H1 (cell line): ENCODE data around the gene BIVM. TPM values are rescaled to one million over a fixed set of nuclear protein-coding genes. Genes with fewer than 3 reads are reported as not detected.

ENCODE experiments used
- CTCF ChIA-PET: fragments of 300-600 bp; sonication (Branson Sonifier 250); formaldehyde crosslinking; loops from one replicate; lab custom pipeline; 2021; ENCODE audit not compliant: partially characterized antibody; lab: Charles Lee
- POLR2A ChIA-PET: fragments of 300-600 bp; sonication (Branson Sonifier 250); formaldehyde crosslinking; loops from one replicate; lab custom pipeline; 2021; ENCODE audit warnings: inconsistent platforms; ENCODE audit not compliant: partially characterized antibody; lab: Charles Lee
- DNase-seq, 2 experiments: peaks; one replicate each; pipeline versions ENCODE4 v3.0.0 to v3.0.0-alpha.2; 2010 to 2022; ENCODE audit warnings: low spot score in 2 of 2, low read depth in 1 of 2, mixed read lengths in 1 of 2
- FAIRE-seq: peaks from 2 replicates; lab custom pipeline; 2011; peaks lifted over from hg19 to GRCh38; lab: Jason Lieb, UNC
- H2AFZ ChIP-seq: 2 replicates; pipeline ENCODE4 v1.8.1; 2012; ENCODE audit warnings: low read length, inconsistent platforms
- H2AK5ac ChIP-seq: 2 replicates; pipeline ENCODE4 v1.6.1; 2013; ENCODE audit warnings: low read depth, low read length
- H2BK120ac ChIP-seq: replicated peaks from 2 replicates; pipeline ENCODE3; 2013; ENCODE audit warnings: low read depth, low read length, inconsistent platforms
- H2BK12ac ChIP-seq: 2 replicates; pipeline ENCODE4 v1.6.1; 2013; ENCODE audit warnings: low read depth, low read length
- H2BK15ac ChIP-seq: 2 replicates; pipeline ENCODE4 v1.6.1; 2013; ENCODE audit warnings: low read length
- H2BK20ac ChIP-seq: 2 replicates; pipeline ENCODE4 v1.6.1; 2013; ENCODE audit warnings: low read length
- H2BK5ac ChIP-seq: 2 replicates; pipeline ENCODE4 v1.6.1; 2013; ENCODE audit warnings: low read depth, low read length
- H3K14ac ChIP-seq: 2 replicates; pipeline ENCODE4 v1.6.1; 2013; ENCODE audit warnings: inconsistent platforms; ENCODE audit not compliant: insufficient read length
- H3K18ac ChIP-seq: 2 replicates; pipeline ENCODE4 v1.6.1; 2013; ENCODE audit warnings: low read length; ENCODE audit errors: extremely low read depth
- H3K23ac ChIP-seq: 2 replicates; pipeline ENCODE4 v1.6.1; 2013; ENCODE audit warnings: inconsistent platforms; ENCODE audit not compliant: insufficient read length
- H3K23me2 ChIP-seq: 2 replicates; pipeline ENCODE4 v1.6.1; 2013; ENCODE audit warnings: low read depth, low read length
- H3K27ac ChIP-seq: 2 replicates; pipeline ENCODE4 v1.6.1; 2011; ENCODE audit warnings: low read depth, low read length, inconsistent platforms
- H3K27me3 ChIP-seq, 4 experiments: replicated peaks in 1 of 4; 1 replicate in 1 of 4; 2 replicates in 3 of 4; pipeline versions ENCODE4 v1.6.1 to v1.8.1; 2011 to 2013; ENCODE audit warnings: low read length in 3 of 4, mild to moderate bottlenecking in 3 of 4, inconsistent platforms in 2 of 4, mixed read lengths in 2 of 4, moderate library complexity in 1 of 4; ENCODE audit not compliant: control insufficient read depth in 3 of 4, insufficient read depth in 3 of 4; ENCODE audit errors: extremely low read depth in 1 of 4
- H3K36me3 ChIP-seq, 4 experiments: 2 replicates each; pipeline versions ENCODE4 v1.6.1 to v1.8.1; 2011 to 2013; ENCODE audit warnings: mild to moderate bottlenecking in 4 of 4, low read length in 3 of 4, moderate library complexity in 2 of 4, control low read depth in 1 of 4, inconsistent platforms in 1 of 4; ENCODE audit not compliant: insufficient read depth in 4 of 4, control insufficient read depth in 2 of 4
- H3K4ac ChIP-seq: replicated peaks from 2 replicates; pipeline ENCODE3; 2013; ENCODE audit warnings: low read length, low read depth, mixed read lengths, inconsistent platforms; ENCODE audit not compliant: insufficient read length
- H3K4me1 ChIP-seq, 4 experiments: replicated peaks in 1 of 4; 1 replicate in 1 of 4; 2 replicates in 3 of 4; pipeline versions ENCODE4 v1.6.1 to v1.8.1; 2011 to 2013; ENCODE audit warnings: low read length in 3 of 4, inconsistent platforms in 2 of 4, mixed read lengths in 1 of 4; ENCODE audit not compliant: insufficient read depth in 4 of 4, control insufficient read depth in 3 of 4
- H3K4me2 ChIP-seq, 2 experiments: 2 replicates each; pipeline versions ENCODE4 v1.6.1 to v1.8.1; 2011 to 2013; ENCODE audit warnings: low read depth in 2 of 2, low read length in 2 of 2, control low read depth in 1 of 2, inconsistent platforms in 1 of 2, mild to moderate bottlenecking in 1 of 2; ENCODE audit not compliant: insufficient read depth in 1 of 2
- H3K4me3 ChIP-seq, 4 experiments: fragments of 200-600, 300-600 bp in 1 of 4; sonication (generic), shearing (Covaris generic), sonication (Bioruptor Twin) in 1 of 4; 2 replicates each; pipeline versions ENCODE4 v1.5.1 to v1.8.1; 2011 to 2016; ENCODE audit warnings: low read length in 4 of 4, low read depth in 3 of 4, control low read depth in 2 of 4, inconsistent platforms in 2 of 4, mild to moderate bottlenecking in 2 of 4, mixed read lengths in 1 of 4, moderate library complexity in 1 of 4; ENCODE audit not compliant: insufficient read depth in 2 of 4; ENCODE audit errors: extremely low read depth in 1 of 4
- H3K56ac ChIP-seq: replicated peaks from 2 replicates; pipeline ENCODE3; 2013; ENCODE audit warnings: low read depth, mild to moderate bottlenecking, mixed read lengths, low read length, inconsistent platforms; ENCODE audit not compliant: insufficient read length
- H3K79me1 ChIP-seq: 2 replicates; pipeline ENCODE4 v1.6.1; 2013; ENCODE audit warnings: low read depth, low read length, control low read depth
- H3K79me2 ChIP-seq, 2 experiments: 2 replicates each; pipeline versions ENCODE4 v1.6.1 to v1.8.1; 2012 to 2013; ENCODE audit warnings: low read length in 2 of 2, mild to moderate bottlenecking in 2 of 2, inconsistent platforms in 1 of 2; ENCODE audit not compliant: insufficient read depth in 2 of 2, control insufficient read depth in 1 of 2
- H3K9ac ChIP-seq, 4 experiments: replicated peaks in 1 of 4; 1 replicate in 1 of 4; 2 replicates in 3 of 4; pipeline versions ENCODE4 v1.6.1 to v1.8.1; 2011 to 2013; ENCODE audit warnings: low read depth in 3 of 4, low read length in 3 of 4, control low read depth in 2 of 4, mild to moderate bottlenecking in 2 of 4, moderate library complexity in 2 of 4, inconsistent platforms in 1 of 4; ENCODE audit errors: extremely low read depth in 1 of 4
- H3K9me3 ChIP-seq, 2 experiments: 2 replicates each; pipeline versions ENCODE4 v1.6.1 to v1.8.1; 2012 to 2013; ENCODE audit warnings: mild to moderate bottlenecking in 2 of 2, moderate library complexity in 2 of 2, control low read depth in 1 of 2, inconsistent platforms in 1 of 2, low read depth in 1 of 2, low read length in 1 of 2, mixed read lengths in 1 of 2; ENCODE audit not compliant: insufficient read depth in 2 of 2
- H4K20me1 ChIP-seq, 2 experiments: replicated peaks in 1 of 2; 2 replicates each; pipeline versions ENCODE3 to v1.8.1; 2011 to 2013; ENCODE audit warnings: inconsistent platforms in 2 of 2, low read length in 2 of 2, mild to moderate bottlenecking in 1 of 2; ENCODE audit not compliant: insufficient read depth in 2 of 2, control insufficient read depth in 1 of 2
- H4K5ac ChIP-seq: 2 replicates; pipeline ENCODE4 v1.6.1; 2013; ENCODE audit warnings: low read length, low read depth, mixed read lengths, inconsistent platforms; ENCODE audit not compliant: insufficient read length
- H4K8ac ChIP-seq: 2 replicates; pipeline ENCODE4 v1.8.0; 2013; ENCODE audit warnings: mild to moderate bottlenecking, moderate library complexity, low read length, inconsistent platforms; ENCODE audit not compliant: insufficient read depth; ENCODE audit errors: extremely low read depth
- H4K91ac ChIP-seq: replicated peaks from 2 replicates; pipeline ENCODE3; 2013; ENCODE audit warnings: low read length, mixed read lengths, inconsistent platforms; ENCODE audit not compliant: insufficient read length
- BACH1 ChIP-seq: IDR thresholded peaks from 2 replicates; pipeline ENCODE4 v1.6.1; 2012; ENCODE audit warnings: low read length, improper control_type of control experiment
- CBX5 ChIP-seq: fragments of 300-800, 300-1000 bp; sonication (generic); IDR thresholded peaks from 2 replicates; pipeline ENCODE4 v1.7.1; 2016; ENCODE audit warnings: antibody characterized with exemption, low read length, low read depth
- CHD2 ChIP-seq: IDR thresholded peaks from 2 replicates; pipeline ENCODE4 v1.6.1; 2012; ENCODE audit warnings: low read length, improper control_type of control experiment
- CREB1 ChIP-seq: IDR thresholded peaks from 2 replicates; pipeline ENCODE4 v1.6.1; 2012; ENCODE audit warnings: inconsistent platforms
- EP300 ChIP-seq, 2 experiments: IDR thresholded peaks; 1 replicate in 1 of 2; 2 replicates in 1 of 2; pipeline ENCODE4 v1.6.1; 2011 to 2012; ENCODE audit warnings: low read depth in 2 of 2, low read length in 2 of 2, mild to moderate bottlenecking in 2 of 2, borderline replicate concordance in 1 of 2, inconsistent platforms in 1 of 2, moderate library complexity in 1 of 2
- JUND ChIP-seq: IDR thresholded peaks from 2 replicates; pipeline ENCODE4 v1.6.1; 2011; ENCODE audit warnings: mild to moderate bottlenecking, improper control_type of control experiment, low read length
- KDM4A ChIP-seq: IDR thresholded peaks from one replicate; pipeline ENCODE4 v1.7.1; 2012; ENCODE audit warnings: low read depth, mild to moderate bottlenecking, moderate library complexity, low read length, inconsistent platforms; ENCODE audit not compliant: severe bottlenecking
- KDM5A ChIP-seq: fragments of 200-600 bp; IDR thresholded peaks from 2 replicates; pipeline ENCODE4 v1.7.1; 2012; ENCODE audit warnings: mild to moderate bottlenecking, low read length, inconsistent platforms, mixed read lengths
- MAFK ChIP-seq: IDR thresholded peaks from 2 replicates; pipeline ENCODE4 v1.6.1; 2012; ENCODE audit warnings: low read depth, mild to moderate bottlenecking, improper control_type of control experiment, low read length
- SAP30 ChIP-seq: fragments of 300-600 bp; sonication (generic); IDR thresholded peaks from 2 replicates; pipeline ENCODE4 v1.7.1; 2012; ENCODE audit warnings: low read length, moderate library complexity, mild to moderate bottlenecking, inconsistent platforms; ENCODE audit not compliant: insufficient read depth, insufficient replicate concordance
- SP2 ChIP-seq: IDR thresholded peaks from 2 replicates; pipeline ENCODE4 v1.6.1; 2012; ENCODE audit warnings: mild to moderate bottlenecking, low read length, inconsistent platforms
- SP4 ChIP-seq: IDR thresholded peaks from 2 replicates; pipeline ENCODE4 v1.6.1; 2012; ENCODE audit warnings: low read length, inconsistent platforms
- TAF7 ChIP-seq: optimal IDR thresholded peaks from 2 replicates; pipeline ENCODE3; 2011; ENCODE audit warnings: low read depth, mild to moderate bottlenecking, inconsistent platforms, low read length, moderate library complexity, borderline replicate concordance
- TBP ChIP-seq: IDR thresholded peaks from 2 replicates; pipeline ENCODE4 v1.6.1; 2011; ENCODE audit warnings: low read depth, low read length, improper control_type of control experiment
- ZNF274 ChIP-seq: IDR thresholded peaks from 2 replicates; pipeline ENCODE4 v1.7.0; 2012; ENCODE audit warnings: low read length, borderline replicate concordance; ENCODE audit errors: extremely low read depth
- WGBS, 2 experiments: shearing (Covaris generic) in 1 of 2; methylation state at CpG; one replicate each; pipeline versions ENCODE4 v1.1.6 to v1.1.7; 2013 to 2015; ENCODE audit warnings: low lambda C conversion rate in 2 of 2, mixed read lengths in 2 of 2, inconsistent platforms in 1 of 2, low coverage in 1 of 2, missing lambda C conversion rate in 1 of 2; ENCODE audit not compliant: insufficient replicate concordance in 2 of 2, insufficient coverage in 1 of 2, insufficient read length in 1 of 2; ENCODE audit errors: extremely low coverage in 1 of 2, missing lambda C conversion rate in 1 of 2; 5-methylcytosine and 5-hydroxymethylcytosine counted together
- polyA plus RNA-seq, 7 experiments: library from polyadenylated mRNA; depleted of rRNA in 3 of 7; stranded (reverse) in 5 of 7; unstranded in 2 of 7; fragments of >200 nt in 5 of 7; fragments of 200-250 nt in 2 of 7; gene quantifications; 1 replicate in 5 of 7; 2 replicates in 1 of 7; 4 replicates in 1 of 7; pipeline versions ENCODE4 v1.2.1 to v1.2.3, GENCODE V29; 2011 to 2013; ENCODE audit warnings: missing spikeins in 2 of 7, mixed read lengths in 2 of 7
- total RNA-seq: library from RNA; stranded (reverse); fragmentation: NEBNext Ultra II Directional; extraction: Animal tissue kit (Norgen Biotek cat#: 25700); gene quantifications from 2 replicates; pipeline ENCODE4 v1.2.1, GENCODE V29; 2021

Gene BIVM
- total and polyA plus RNA-seq, 2 of the 8 experiments (the other 6 are each of a cell fraction or from before 2014, with no cell fraction given) = 1.8 to 5.5 TPM

DNA sequence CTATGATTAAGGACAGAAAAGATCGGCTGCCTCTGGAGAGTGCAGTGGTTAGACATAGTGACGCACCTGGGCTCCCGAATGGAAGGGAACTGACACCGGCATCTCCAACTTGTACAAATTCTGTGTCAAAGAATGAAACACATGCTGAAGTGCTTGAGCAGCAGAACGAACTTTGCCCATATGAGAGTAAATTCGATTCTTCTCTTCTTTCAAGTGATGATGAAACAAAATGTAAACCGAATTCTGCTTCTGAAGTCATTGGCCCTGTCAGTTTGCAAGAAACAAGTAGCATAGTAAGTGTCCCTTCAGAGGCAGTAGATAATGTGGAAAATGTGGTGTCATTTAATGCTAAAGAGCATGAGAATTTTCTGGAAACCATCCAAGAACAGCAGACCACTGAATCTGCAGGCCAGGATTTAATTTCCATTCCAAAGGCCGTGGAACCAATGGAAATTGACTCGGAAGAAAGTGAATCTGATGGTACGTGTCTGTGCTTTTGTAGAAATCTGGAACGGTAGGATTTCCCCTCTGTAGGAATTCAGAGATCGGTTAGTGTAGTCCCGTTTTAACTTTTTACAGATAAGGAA is 63.8 kb downstream of the BIVM start:
- Histone ChIP-seq H3K4me1 (no peaks in the 10 kb centered on the region), H4K20me1 (no peaks in the 10 kb centered on the region), H2AK5ac (no peak overlapping the region), H3K23ac (no peak overlapping the region), H3K4ac (no peak overlapping the region), H4K91ac (no peak overlapping the region), H3K36me3 (peaks cover 7 to 35% (median 20%) of the 10 kb centered on the region in 4 experiments), H3K79me1 (no peaks in the 10 kb centered on the region), H3K18ac (no peak overlapping the region), H2BK20ac (no peak overlapping the region), H2BK15ac (no peak overlapping the region), H2BK5ac (no peak overlapping the region), H3K9ac (no peak overlapping the region), H2BK12ac (no peak overlapping the region), H3K23me2 (no peaks in the 10 kb centered on the region), H2AFZ (no peak overlapping the region), H3K27ac (no peak overlapping the region), H3K27me3 (no peaks in the 10 kb centered on the region), H4K5ac (no peak overlapping the region), H3K9me3 (no peaks in the 10 kb centered on the region), H3K56ac (no peak overlapping the region), H2BK120ac (no peak overlapping the region), H3K4me2 (no peak overlapping the region), H4K8ac (no peak overlapping the region), H3K4me3 (no peak overlapping the region), H3K14ac (no peak overlapping the region), H3K79me2 (no peaks in the 10 kb centered on the region)
- WGBS, 2 experiments = 93% methylated on average over 13 of the region's 13 CpGs; no CpG with 5 or more reads in 1 of the 2 experiments
- DNase-seq (no peak), FAIRE-seq (no peak)
- POLR2A ChIA-PET = no interaction called here
- CTCF ChIA-PET = interaction anchor here (1.6 kb wide), 1 partner anchor 8 kb away, joined by 8 read pairs; no protein-coding TSS in a partner anchor
- TF ChIP-seq JUND (no peak), SP4 (no peak), EP300 (IDR thresholded peaks at IDR 0.05; ENCODE audit: borderline replicate concordance in 1 of 2, low read depth in 2 of 2, low read length in 2 of 2) (no peak), CREB1 (no peak), KDM4A (no peak), TBP (no peak), ZNF274 (no peak), CHD2 (no peak), BACH1 (no peak), MAFK (no peak), TAF7 (no peak), SAP30 (no peak), KDM5A (no peak), SP2 (no peak), CBX5 (no peak)
